GM10266 (cell line): ENCODE data around the gene ARHGAP9.

Experiments
- DNase-seq: peaks from one replicate; pipeline ENCODE4 v3.0.0; 2012; ENCODE audit errors: extremely low spot score
- CTCF ChIP-seq: IDR thresholded peaks from 2 replicates; pipeline ENCODE4 v1.5.1; 2012; ENCODE audit warnings: mild to moderate bottlenecking, low read depth; ENCODE audit not compliant: control insufficient read depth, insufficient read depth; ENCODE audit errors: missing control alignments

ARHGAP9 gene

GRCh38 chr12:57465030-57465746, 14.5 kb downstream of the ARHGAP9 start:
- DNase-seq, result no peak
- TF ChIP-seq CTCF, result no peak

- no peak for TF ChIP-seq CTCF
- DNase-seq, result no peak
These were observed 15.1 kb downstream of the ARHGAP9 start for GRCh38 chr12:57464569-57464968.

- DNase-seq, result no peak
- no peak for TF ChIP-seq CTCF
These were observed 16.8 kb downstream of the ARHGAP9 start for GRCh38 chr12:57462912-57463253.

GRCh38 chr12:57462251-57462911, 17.3 kb downstream of the ARHGAP9 start:
- peak; percentile 97 for TF ChIP-seq CTCF
- DNase-seq, result peak; percentile 95

GRCh38 chr12:57461917-57462250, 17.8 kb downstream of the ARHGAP9 start:
- peak; percentile 57 for DNase-seq
- no peak for TF ChIP-seq CTCF

GRCh38 chr12:57461276-57461916, 18.3 kb downstream of the ARHGAP9 start:
- TF ChIP-seq CTCF, result no peak
- peak; percentile 74 for DNase-seq

GRCh38 chr12:57460841-57461275, 18.8 kb downstream of the ARHGAP9 start:
- TF ChIP-seq CTCF, result no peak

More at GRCh38 chr12:57460841-57461275, 18.8 kb downstream of the ARHGAP9 start:
- peak; percentile 22 for DNase-seq
